H9 (cell line): ENCODE measurements around the gene SH3GLB2. TPM values are rescaled to one million over a fixed set of nuclear protein-coding genes. Genes with fewer than 3 reads are reported as not detected.

Experiments
- DNase-seq: peaks from one replicate; pipeline ENCODE4 v3.0.0-alpha.2; 2017
- H2AFZ ChIP-seq: one replicate; pipeline ENCODE4 v1.6.1; 2013; ENCODE audit warnings: mild to moderate bottlenecking, low read length, control low read depth, moderate library complexity
- H2AK5ac ChIP-seq: 2 replicates; pipeline ENCODE4 v1.6.1; 2013; ENCODE audit warnings: low read length, control low read depth, mixed read lengths; ENCODE audit not compliant: insufficient read length
- H2BK120ac ChIP-seq: one replicate; pipeline ENCODE4 v1.6.1; 2013; ENCODE audit warnings: low read depth, mild to moderate bottlenecking, low read length, control low read depth, inconsistent platforms; ENCODE audit not compliant: poor library complexity, severe bottlenecking
- H2BK12ac ChIP-seq: 2 replicates; pipeline ENCODE4 v1.6.1; 2013; ENCODE audit warnings: low read length, control low read depth, mixed read lengths, low read depth; ENCODE audit not compliant: insufficient read length
- H2BK15ac ChIP-seq: 2 replicates; pipeline ENCODE4 v1.6.1; 2013; ENCODE audit warnings: low read depth, low read length, control low read depth
- H2BK20ac ChIP-seq: one replicate; pipeline ENCODE4 v1.6.1; 2013; ENCODE audit warnings: low read depth, mild to moderate bottlenecking, low read length, control low read depth, inconsistent platforms; ENCODE audit not compliant: poor library complexity, severe bottlenecking
- H2BK5ac ChIP-seq: 2 replicates; pipeline ENCODE4 v1.6.1; 2013; ENCODE audit warnings: low read length, control low read depth, mixed read lengths; ENCODE audit not compliant: insufficient read length
- H3K14ac ChIP-seq: 2 replicates; pipeline ENCODE4 v1.6.1; 2013; ENCODE audit warnings: low read length, control low read depth; ENCODE audit not compliant: insufficient read depth
- H3K18ac ChIP-seq: 2 replicates; pipeline ENCODE4 v1.6.1; 2013; ENCODE audit warnings: low read depth, mild to moderate bottlenecking, mixed read lengths, low read length, control low read depth; ENCODE audit not compliant: insufficient read length
- H3K23ac ChIP-seq: 2 replicates; pipeline ENCODE4 v1.6.1; 2013; ENCODE audit warnings: low read length, control low read depth, mixed read lengths, low read depth; ENCODE audit not compliant: insufficient read length
- H3K23me2 ChIP-seq: 2 replicates; pipeline ENCODE4 v1.6.1; 2013; ENCODE audit warnings: low read depth, mild to moderate bottlenecking, mixed read lengths, low read length, control low read depth; ENCODE audit not compliant: insufficient read length, poor library complexity, severe bottlenecking
- H3K27ac ChIP-seq: 2 replicates; pipeline ENCODE4 v1.5.1; 2013; ENCODE audit warnings: low read length, control low read depth, mixed read lengths, low read depth; ENCODE audit not compliant: insufficient read length
- H3K27me3 ChIP-seq: 2 replicates; pipeline ENCODE4 v1.6.1; 2013; ENCODE audit warnings: low read length, control low read depth, inconsistent platforms; ENCODE audit not compliant: insufficient read depth
- H3K4ac ChIP-seq: 2 replicates; pipeline ENCODE4 v1.6.1; 2013; ENCODE audit warnings: low read depth, mild to moderate bottlenecking, control low read depth, inconsistent platforms, low read length, moderate library complexity
- H3K4me1 ChIP-seq: 2 replicates; pipeline ENCODE4 v1.6.1; 2013; ENCODE audit warnings: low read length, control low read depth, inconsistent platforms; ENCODE audit not compliant: insufficient read depth
- H3K4me2 ChIP-seq: 2 replicates; pipeline ENCODE4 v1.6.1; 2013; ENCODE audit warnings: low read length, control low read depth, mixed read lengths; ENCODE audit not compliant: insufficient read length, insufficient read depth
- H3K56ac ChIP-seq: 2 replicates; pipeline ENCODE4 v1.6.1; 2013; ENCODE audit warnings: low read depth, mild to moderate bottlenecking, mixed read lengths, low read length, control low read depth; ENCODE audit not compliant: insufficient read length
- H3K79me1 ChIP-seq: 2 replicates; pipeline ENCODE4 v1.6.1; 2013; ENCODE audit warnings: low read depth, mild to moderate bottlenecking, moderate library complexity, low read length, control low read depth, inconsistent platforms; ENCODE audit not compliant: insufficient read depth, poor library complexity, severe bottlenecking
- H3K79me2 ChIP-seq: 2 replicates; pipeline ENCODE4 v1.6.1; 2013; ENCODE audit warnings: low read length, control low read depth, inconsistent platforms; ENCODE audit not compliant: insufficient read depth
- H3K9ac ChIP-seq: 2 replicates; pipeline ENCODE4 v1.6.1; 2013; ENCODE audit warnings: low read length, control low read depth, mixed read lengths; ENCODE audit not compliant: insufficient read length; ENCODE audit errors: extremely low read depth
- H3K9me3 ChIP-seq: one replicate; pipeline ENCODE4 v1.6.1; 2013; ENCODE audit warnings: low read depth, low read length, inconsistent platforms; ENCODE audit not compliant: control insufficient read depth
- H3T11ph ChIP-seq: one replicate; pipeline ENCODE4 v1.6.1; 2013; ENCODE audit warnings: mild to moderate bottlenecking, low read length, control low read depth, inconsistent platforms
- H4K20me1 ChIP-seq: one replicate; pipeline ENCODE4 v1.6.1; 2013; ENCODE audit not compliant: control insufficient read depth, insufficient read length, insufficient read depth
- H4K5ac ChIP-seq: 2 replicates; pipeline ENCODE4 v1.6.1; 2013; ENCODE audit warnings: low read depth, mild to moderate bottlenecking, mixed read lengths, low read length, control low read depth; ENCODE audit not compliant: insufficient read length
- H4K8ac ChIP-seq: replicated peaks from 2 replicates; pipeline ENCODE4 v1.6.1; 2013; ENCODE audit warnings: low read length, control low read depth, mixed read lengths, low read depth; ENCODE audit not compliant: insufficient read length
- H4K91ac ChIP-seq: 2 replicates; pipeline ENCODE4 v1.6.1; 2013; ENCODE audit warnings: low read depth, mild to moderate bottlenecking, moderate library complexity, mixed read lengths, low read length, control low read depth; ENCODE audit not compliant: insufficient read length
- H3K27ac Mint-ChIP-seq, 3 experiments: 2 replicates in 2 of 3; 3 replicates in 1 of 3; pipeline ENCODE4 v1.8.0; 2020 to 2021; ENCODE audit warnings: mixed read lengths in 3 of 3, mild to moderate bottlenecking in 1 of 3, moderate library complexity in 1 of 3
- H3K27me3 Mint-ChIP-seq: 2 replicates; pipeline ENCODE4 v1.8.0; 2021; ENCODE audit warnings: low read depth, mild to moderate bottlenecking, moderate library complexity, mixed read lengths
- H3K36me3 Mint-ChIP-seq, 3 experiments: 2 replicates in 2 of 3; 3 replicates in 1 of 3; pipeline ENCODE4 v1.8.0; 2020 to 2021; ENCODE audit warnings: low read depth in 3 of 3, mixed read lengths in 3 of 3; ENCODE audit not compliant: insufficient read depth in 1 of 3
- H3K4me1 Mint-ChIP-seq, 2 experiments: 2 replicates each; pipeline ENCODE4 v1.8.0; 2020; ENCODE audit warnings: mixed read lengths in 2 of 2
- H3K4me3 Mint-ChIP-seq, 2 experiments: 2 replicates in 1 of 2; 3 replicates in 1 of 2; pipeline ENCODE4 v1.8.0; 2020 to 2021; ENCODE audit warnings: mild to moderate bottlenecking in 2 of 2, mixed read lengths in 2 of 2, moderate library complexity in 1 of 2
- H3K9me3 Mint-ChIP-seq, 2 experiments: 2 replicates in 1 of 2; 3 replicates in 1 of 2; pipeline ENCODE4 v1.8.0; 2020; ENCODE audit warnings: mild to moderate bottlenecking in 2 of 2, mixed read lengths in 2 of 2, moderate library complexity in 1 of 2
- CTCF ChIP-seq: fragments of 200-600 bp; sonication (generic); conservative IDR thresholded peaks from 3 replicates; pipeline ENCODE4 v1.8.0; 2021; ENCODE audit warnings: antibody characterized with exemption, mild to moderate bottlenecking
- WGBS: extraction: QIAGEN DNeasy Blood & Tissue Kit; methylation state at CpG from one replicate; pipeline ENCODE4 v1.1.7; 2013; ENCODE audit warnings: missing lambda C conversion rate, low lambda C conversion rate, mixed read lengths; ENCODE audit not compliant: insufficient read length; ENCODE audit errors: extremely low coverage; 5-methylcytosine and 5-hydroxymethylcytosine counted together
- total RNA-seq: library from RNA; stranded (reverse); gene quantifications from 2 replicates; pipeline ENCODE4 v1.2.1, GENCODE V29; 2021

SH3GLB2 gene
- total RNA-seq, 1 experiment from 2014 or later = 69.5 TPM

GRCh38 chr9:129038109-129038852 lies 10.2 kb upstream of the SH3GLB2 start:
- H3K9me3 Mint-ChIP-seq = no peaks in the 10 kb centered on the region
- H3K4me3 Mint-ChIP-seq = peak overlapping the region; percentile 97 to 99
- WGBS = no CpG with 5 or more reads among the region's 8 CpGs
- Histone ChIP-seq H4K20me1 (no peaks in the 10 kb centered on the region), H3K18ac (no peak overlapping the region), H4K91ac (no peak overlapping the region), H3K14ac (no peak overlapping the region), H3K27me3 (no peaks in the 10 kb centered on the region), H3K4me2 (peak overlapping the region; percentile 91), H3K79me2 (peaks cover 3% of the 10 kb centered on the region; the same call in 1 of the 2 replicates), H2AK5ac (no peak overlapping the region), H2BK12ac (no peak overlapping the region), H2BK5ac (no peak overlapping the region), H2BK120ac (no peak overlapping the region), H2AFZ (no peak overlapping the region), H3K56ac (no peak overlapping the region), H4K8ac (no peak overlapping the region), H3K9ac (no peak overlapping the region), H2BK20ac (no peak overlapping the region), H4K5ac (no peak overlapping the region), H3K79me1 (no peaks in the 10 kb centered on the region), H3K4ac (no peak overlapping the region), H2BK15ac (no peak overlapping the region), H3K9me3 (no peaks in the 10 kb centered on the region), H3K23ac (no peak overlapping the region), H3K23me2 (peaks cover 7% of the 10 kb centered on the region), H3K27ac (no peak overlapping the region), H3T11ph (no peak overlapping the region), H3K4me1 (no peaks in the 10 kb centered on the region)
- peaks cover 18% of the 10 kb centered on the region in 2 experiments for H3K4me1 Mint-ChIP-seq
- TF ChIP-seq CTCF = no peak
- no peaks in the 10 kb centered on the region for H3K27me3 Mint-ChIP-seq
- peak overlapping the region in 1 of 3 experiments; percentile 67; a peak in 1 of 7 replicates for H3K27ac Mint-ChIP-seq
- H3K36me3 Mint-ChIP-seq = peaks cover 9 to 24% (median 18%) of the 10 kb centered on the region in 3 experiments; a peak in 6 of 7 replicates
- no peak for DNase-seq
